Small intestine (tissue), 7 donors: ENCODE measurements around the gene UNC13C. TPM values are rescaled to one million over a fixed set of nuclear protein-coding genes. Genes with fewer than 3 reads are reported as not detected.

Source experiments
- DNase-seq, 2 donors: peaks; one replicate each; pipeline versions ENCODE4 v3.0.0 to v3.0.0-alpha.2; 2013
- FAIRE-seq: peaks from 2 replicates; lab custom pipeline; 2012; peaks lifted over from hg19 to GRCh38; lab: Jason Lieb, UNC
- H3K27ac ChIP-seq, 3 donors: one replicate each; pipeline ENCODE4 v1.5.1; 2013; ENCODE audit warnings: low read length in 2 of 3, mild to moderate bottlenecking in 2 of 3, control low read depth in 1 of 3, inconsistent platforms in 1 of 3, low read depth in 1 of 3, moderate library complexity in 1 of 3
- H3K27me3 ChIP-seq, 3 donors: one replicate each; pipeline ENCODE4 v1.6.1; 2013; ENCODE audit warnings: low read length in 3 of 3, inconsistent platforms in 1 of 3; ENCODE audit not compliant: control insufficient read depth in 3 of 3, insufficient read depth in 3 of 3
- H3K36me3 ChIP-seq, 3 donors: one replicate each; pipeline ENCODE4 v1.6.1; 2013; ENCODE audit warnings: low read length in 3 of 3, inconsistent platforms in 1 of 3, low read depth in 1 of 3, mild to moderate bottlenecking in 1 of 3, moderate library complexity in 1 of 3; ENCODE audit not compliant: control insufficient read depth in 3 of 3, insufficient read depth in 2 of 3
- H3K4me1 ChIP-seq, 3 donors: one replicate each; pipeline ENCODE4 v1.6.1; 2013; ENCODE audit warnings: low read length in 2 of 3, inconsistent platforms in 1 of 3, low read depth in 1 of 3, mild to moderate bottlenecking in 1 of 3, moderate library complexity in 1 of 3; ENCODE audit not compliant: control insufficient read depth in 3 of 3, insufficient read depth in 2 of 3
- H3K4me3 ChIP-seq, 3 donors: one replicate each; pipeline ENCODE4 v1.5.1; 2013; ENCODE audit warnings: low read length in 3 of 3, control low read depth in 1 of 3, inconsistent platforms in 1 of 3, low read depth in 1 of 3, mild to moderate bottlenecking in 1 of 3, moderate library complexity in 1 of 3
- H3K9me3 ChIP-seq, 2 donors: one replicate each; pipeline ENCODE4 v1.6.1; 2013; ENCODE audit warnings: low read depth in 1 of 2, low read length in 1 of 2; ENCODE audit not compliant: control insufficient read depth in 2 of 2, insufficient read depth in 1 of 2
- WGBS, 3 donors: extraction: QIAGEN DNeasy Blood & Tissue Kit; methylation state at CpG; one replicate each; pipeline ENCODE4 v1.1.7; 2013; 5-methylcytosine and 5-hydroxymethylcytosine counted together
- polyA plus RNA-seq, 4 donors: library from polyadenylated mRNA; stranded (reverse) in 3 of 4; unstranded in 1 of 4; fragments of 200-250 nt in 3 of 4; fragments of 120-200 nt in 1 of 4; gene quantifications; one replicate each; pipeline versions ENCODE4 v1.2.1 to v1.2.3, GENCODE V29; 2013
- donor health status: healthy with polysubstance abuse.
- donor health status: control.
- donor health status: control.
- donor health status: Bipolar disorder and iron deficiency.
- donor health status: healthy.

The UNC13C gene
- polyA plus RNA-seq, 4 donors = under 0.01 to 0.75 TPM; not detected in 2

GRCh38 chr15:54101664-54102270 is 123.5 kb downstream of the UNC13C start:
- WGBS, 3 donors = 66 to 78% (median 69%) methylated on average over 10 of the region's 10 CpGs
- Histone ChIP-seq H3K4me1 (no peaks in the 10 kb centered on the region), H3K4me3 (no peak overlapping the region), H3K36me3 (no peaks in the 10 kb centered on the region), H3K27ac (no peak overlapping the region), H3K9me3 (no peaks in the 10 kb centered on the region), H3K27me3 (no peaks in the 10 kb centered on the region)
- FAIRE-seq (no peak), DNase-seq (no peak)

GRCh38 chr15:54102704-54103103 is 124.5 kb downstream of the UNC13C start:
- no peaks in the 10 kb centered on the region for H3K9me3 ChIP-seq
- H3K36me3 ChIP-seq = no peaks in the 10 kb centered on the region
- no peaks in the 10 kb centered on the region for H3K27me3 ChIP-seq
- no peak for FAIRE-seq
- no peak overlapping the region for H3K4me3 ChIP-seq
- 68 to 77% (median 75%) methylated on average over 3 of the region's 3 CpGs for WGBS, 3 donors
- no peak overlapping the region for H3K27ac ChIP-seq
- DNase-seq = no peak
- no peaks in the 10 kb centered on the region for H3K4me1 ChIP-seq

- no peak for FAIRE-seq
- WGBS, 3 donors = 62 to 85% (median 74%) methylated on average over 2 of the region's 2 CpGs
- Histone ChIP-seq H3K36me3 (no peaks in the 10 kb centered on the region), H3K4me1 (no peaks in the 10 kb centered on the region), H3K27ac (no peak overlapping the region), H3K4me3 (no peak overlapping the region), H3K27me3 (no peaks in the 10 kb centered on the region), H3K9me3 (no peaks in the 10 kb centered on the region)
- no peak for DNase-seq
Measured at GRCh38 chr15:54109014-54109413, 130.8 kb downstream of the UNC13C start.

- no peak for DNase-seq
- Histone ChIP-seq H3K27ac (no peak overlapping the region), H3K27me3 (no peaks in the 10 kb centered on the region), H3K36me3 (no peaks in the 10 kb centered on the region), H3K4me1 (no peaks in the 10 kb centered on the region), H3K9me3 (peaks cover 0 to 3% of the 10 kb centered on the region in 2 donors), H3K4me3 (no peak overlapping the region)
- FAIRE-seq = no peak
- WGBS, 3 donors = 81 to 83% (median 82%) methylated on average over 3 of the region's 3 CpGs
Measured at GRCh38 chr15:54119051-54119450, 140.8 kb downstream of the UNC13C start.

GRCh38 chr15:54120949-54121463 is 142.8 kb downstream of the UNC13C start:
- no peak for DNase-seq

GRCh38 chr15:54127574-54127973 is 149.3 kb downstream of the UNC13C start:
- FAIRE-seq (no peak), DNase-seq (no peak)
- Histone ChIP-seq H3K4me1 (no peaks in the 10 kb centered on the region), H3K27me3 (no peaks in the 10 kb centered on the region), H3K9me3 (no peaks in the 10 kb centered on the region), H3K4me3 (no peak overlapping the region), H3K27ac (no peak overlapping the region), H3K36me3 (no peaks in the 10 kb centered on the region)
- 80 to 87% (median 86%) methylated on average over 2 of the region's 2 CpGs for WGBS, 3 donors

More at GRCh38 chr15:54120949-54121463, 142.8 kb downstream of the UNC13C start:
- H3K4me3 ChIP-seq = no peak overlapping the region
- H3K9me3 ChIP-seq = peaks cover 0 to 3% of the 10 kb centered on the region in 2 donors
- H3K36me3 ChIP-seq = no peaks in the 10 kb centered on the region
- FAIRE-seq = no peak
- H3K27me3 ChIP-seq = no peaks in the 10 kb centered on the region
- H3K27ac ChIP-seq = no peak overlapping the region
- WGBS, 3 donors = 88 to 91% (median 90%) methylated on average over 5 of the region's 5 CpGs
- no peaks in the 10 kb centered on the region for H3K4me1 ChIP-seq

GRCh38 chr15:54131410-54131809 is 153.2 kb downstream of the UNC13C start:
- DNase-seq = no peak
- no peak for FAIRE-seq
- 65 to 69% (median 66%) methylated on average over 3 of the region's 3 CpGs for WGBS, 3 donors
- Histone ChIP-seq H3K27ac (no peak overlapping the region), H3K9me3 (no peaks in the 10 kb centered on the region), H3K27me3 (no peaks in the 10 kb centered on the region), H3K36me3 (no peaks in the 10 kb centered on the region), H3K4me1 (no peaks in the 10 kb centered on the region), H3K4me3 (no peak overlapping the region)

- Histone ChIP-seq H3K4me3 (no peak overlapping the region), H3K36me3 (no peaks in the 10 kb centered on the region), H3K9me3 (no peaks in the 10 kb centered on the region), H3K27me3 (no peaks in the 10 kb centered on the region), H3K27ac (no peak overlapping the region), H3K4me1 (no peaks in the 10 kb centered on the region)
- 73 to 83% (median 73%) methylated on average over 1 of the region's 1 CpG for WGBS, 3 donors
- no peak for FAIRE-seq
- no peak for DNase-seq
Measured at GRCh38 chr15:54149115-54149531, 170.9 kb downstream of the UNC13C start.

- FAIRE-seq = no peak
- H3K4me3 ChIP-seq = no peak overlapping the region
- DNase-seq = no peak
- no peaks in the 10 kb centered on the region for H3K9me3 ChIP-seq
- 58 to 77% (median 70%) methylated on average over 4 of the region's 4 CpGs for WGBS, 3 donors
- H3K4me1 ChIP-seq = no peaks in the 10 kb centered on the region
- H3K36me3 ChIP-seq = no peaks in the 10 kb centered on the region
- H3K27ac ChIP-seq = no peak overlapping the region
- no peaks in the 10 kb centered on the region for H3K27me3 ChIP-seq
Measured at GRCh38 chr15:54150255-54150654, 172.0 kb downstream of the UNC13C start.
